SU-DHL-6 (cell line): ENCODE results near the gene OR5B12.
"Not testable (repeated sequence)": the region's sequence is repeated elsewhere in the genome, so short reads cannot be mapped to it uniquely, and the experiment has no call there.

Experiments used
- CTCF ChIP-seq: fragments of 200-600 bp; sonication (generic); IDR thresholded peaks from one replicate; pipeline ENCODE4 v1.5.1; 2017; ENCODE audit warnings: antibody characterized with exemption, mild to moderate bottlenecking, low read length, moderate library complexity; ENCODE audit not compliant: insufficient read depth, poor library complexity, severe bottlenecking
- EZH2phosphoT487 ChIP-seq: fragments of 200-600 bp; sonication (generic), shearing (Covaris generic); conservative IDR thresholded peaks from 2 replicates; pipeline ENCODE4 v1.6.1; 2018; ENCODE audit warnings: mild to moderate bottlenecking, antibody characterized with exemption, low read length, moderate library complexity, mixed read lengths

DNA sequence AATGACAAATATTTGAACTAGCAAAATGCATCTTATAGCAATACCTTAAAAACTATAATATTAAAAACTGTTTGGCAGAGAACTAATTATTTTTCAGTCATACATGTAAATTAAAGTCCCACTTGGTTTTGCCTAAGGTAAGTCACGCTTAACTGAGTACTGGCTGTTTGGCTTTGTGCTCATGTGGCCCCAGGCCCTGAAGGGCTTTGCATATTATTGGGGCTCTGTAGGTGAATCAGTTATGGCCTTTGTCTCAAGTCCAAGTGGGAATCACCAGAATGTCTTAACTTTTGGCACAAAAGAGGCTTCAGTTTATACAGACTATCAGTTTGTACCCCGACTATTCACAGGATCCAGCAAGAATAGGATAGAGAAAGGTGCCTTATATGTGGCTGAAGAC lies 42.4 kb downstream of the OR5B12 start:
- not testable (repeated sequence) for TF ChIP-seq CTCF, EZH2phosphoT487
